Suprapubic skin (tissue), 4 donors: ENCODE results near the gene EPYC. TPM values are rescaled to one million over a fixed set of nuclear protein-coding genes. Genes with fewer than 3 reads are reported as not detected.

Experiments used
- DNase-seq, 2 donors: peaks; one replicate each; pipeline ENCODE4 v3.0.0-alpha.2; 2019; ENCODE audit warnings: low spot score in 2 of 2
- H3K27ac ChIP-seq: fragments of 200-600 bp; sonication (generic); one replicate; pipeline ENCODE4 v1.5.1; 2019
- H3K27me3 ChIP-seq: fragments of 200-600 bp; sonication (generic); one replicate; pipeline ENCODE4 v1.5.1; 2019
- H3K36me3 ChIP-seq: fragments of 200-600 bp; sonication (generic); one replicate; pipeline ENCODE4 v1.5.1; 2019
- H3K4me1 ChIP-seq: fragments of 200-600 bp; sonication (generic); one replicate; pipeline ENCODE4 v1.5.1; 2019
- H3K4me3 ChIP-seq: fragments of 200-600 bp; sonication (generic); one replicate; pipeline ENCODE4 v1.5.1; 2019; ENCODE audit warnings: mild to moderate bottlenecking
- H3K9me3 ChIP-seq: fragments of 200-600 bp; sonication (generic); one replicate; pipeline ENCODE4 v1.5.1; 2019
- EP300 ChIP-seq: sonication (generic); formaldehyde crosslinking; IDR thresholded peaks from one replicate; pipeline ENCODE4 v1.6.1; 2017; ENCODE audit warnings: antibody characterized with exemption
- POLR2A ChIP-seq, 2 donors: fragments of 450-650 bp; IDR thresholded peaks; one replicate each; pipeline ENCODE4 v1.6.1; 2017; ENCODE audit warnings: antibody characterized with exemption in 2 of 2, mild to moderate bottlenecking in 2 of 2, moderate library complexity in 2 of 2
- POLR2AphosphoS5 ChIP-seq, 3 donors: sonication (generic); formaldehyde crosslinking; IDR thresholded peaks; one replicate each; pipeline ENCODE4 v1.6.1; 2017; ENCODE audit warnings: antibody characterized with exemption in 3 of 3
- WGBS: methylation state at CpG from one replicate; pipeline ENCODE4 v1.1.5; 2018; 5-methylcytosine and 5-hydroxymethylcytosine counted together
- total RNA-seq, 4 donors: library from RNA; depleted of rRNA; stranded (reverse); fragments of >200 nt; gene quantifications; one replicate each; pipeline ENCODE4 v1.1.0, GENCODE V29; 2016
- TF ChIP-seq, protein P1 (sequence below), 2 donors: fragments of 200-600 bp in 1 of 2; fragments of 450-650 bp in 1 of 2; sonication (generic) in 1 of 2; IDR thresholded peaks; one replicate each; pipeline ENCODE4 v1.5.1; 2016 to 2019; ENCODE audit warnings: antibody characterized with exemption in 2 of 2, mild to moderate bottlenecking in 1 of 2, moderate library complexity in 1 of 2

The EPYC gene
- total RNA-seq, 4 donors from 2014 or later: not detected

DNA sequence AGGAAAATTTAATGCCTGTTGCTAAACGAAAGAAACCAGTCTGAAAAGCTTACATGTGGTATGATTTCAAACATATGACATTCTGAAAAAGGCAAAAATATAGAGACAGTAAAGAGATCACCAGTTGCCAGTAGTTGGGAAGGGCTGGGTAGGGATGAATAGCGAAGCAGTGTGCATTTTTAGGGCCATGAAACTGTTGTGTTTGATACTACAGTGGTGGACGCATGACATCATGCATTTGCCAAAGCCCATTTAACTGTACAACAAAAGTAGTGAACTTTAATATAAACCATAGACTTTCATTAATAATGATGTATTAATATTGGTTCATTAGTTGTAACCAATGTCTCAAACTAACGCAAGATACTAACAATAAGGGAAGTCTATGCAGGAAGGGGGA, 14.7 kb upstream of the EPYC start:
- TF ChIP-seq POLR2AphosphoS5 (IDR thresholded peaks at IDR 0.05) (no peak), EP300 (no peak), POLR2A (IDR thresholded peaks at IDR 0.05) (no peak)
- TF ChIP-seq, protein P1, sequence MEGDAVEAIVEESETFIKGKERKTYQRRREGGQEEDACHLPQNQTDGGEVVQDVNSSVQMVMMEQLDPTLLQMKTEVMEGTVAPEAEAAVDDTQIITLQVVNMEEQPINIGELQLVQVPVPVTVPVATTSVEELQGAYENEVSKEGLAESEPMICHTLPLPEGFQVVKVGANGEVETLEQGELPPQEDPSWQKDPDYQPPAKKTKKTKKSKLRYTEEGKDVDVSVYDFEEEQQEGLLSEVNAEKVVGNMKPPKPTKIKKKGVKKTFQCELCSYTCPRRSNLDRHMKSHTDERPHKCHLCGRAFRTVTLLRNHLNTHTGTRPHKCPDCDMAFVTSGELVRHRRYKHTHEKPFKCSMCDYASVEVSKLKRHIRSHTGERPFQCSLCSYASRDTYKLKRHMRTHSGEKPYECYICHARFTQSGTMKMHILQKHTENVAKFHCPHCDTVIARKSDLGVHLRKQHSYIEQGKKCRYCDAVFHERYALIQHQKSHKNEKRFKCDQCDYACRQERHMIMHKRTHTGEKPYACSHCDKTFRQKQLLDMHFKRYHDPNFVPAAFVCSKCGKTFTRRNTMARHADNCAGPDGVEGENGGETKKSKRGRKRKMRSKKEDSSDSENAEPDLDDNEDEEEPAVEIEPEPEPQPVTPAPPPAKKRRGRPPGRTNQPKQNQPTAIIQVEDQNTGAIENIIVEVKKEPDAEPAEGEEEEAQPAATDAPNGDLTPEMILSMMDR (IDR thresholded peaks at IDR 0.05): no peak
- no peak overlapping the region for H3K4me3 ChIP-seq
- 94% methylated on average over 4 of the region's 4 CpGs for WGBS
- no peaks in the 10 kb centered on the region for H3K36me3 ChIP-seq
- H3K27me3 ChIP-seq: no peaks in the 10 kb centered on the region
- H3K27ac ChIP-seq: no peak overlapping the region
- DNase-seq: no peak
- H3K9me3 ChIP-seq: no peaks in the 10 kb centered on the region
- peaks cover 5% of the 10 kb centered on the region for H3K4me1 ChIP-seq

DNA sequence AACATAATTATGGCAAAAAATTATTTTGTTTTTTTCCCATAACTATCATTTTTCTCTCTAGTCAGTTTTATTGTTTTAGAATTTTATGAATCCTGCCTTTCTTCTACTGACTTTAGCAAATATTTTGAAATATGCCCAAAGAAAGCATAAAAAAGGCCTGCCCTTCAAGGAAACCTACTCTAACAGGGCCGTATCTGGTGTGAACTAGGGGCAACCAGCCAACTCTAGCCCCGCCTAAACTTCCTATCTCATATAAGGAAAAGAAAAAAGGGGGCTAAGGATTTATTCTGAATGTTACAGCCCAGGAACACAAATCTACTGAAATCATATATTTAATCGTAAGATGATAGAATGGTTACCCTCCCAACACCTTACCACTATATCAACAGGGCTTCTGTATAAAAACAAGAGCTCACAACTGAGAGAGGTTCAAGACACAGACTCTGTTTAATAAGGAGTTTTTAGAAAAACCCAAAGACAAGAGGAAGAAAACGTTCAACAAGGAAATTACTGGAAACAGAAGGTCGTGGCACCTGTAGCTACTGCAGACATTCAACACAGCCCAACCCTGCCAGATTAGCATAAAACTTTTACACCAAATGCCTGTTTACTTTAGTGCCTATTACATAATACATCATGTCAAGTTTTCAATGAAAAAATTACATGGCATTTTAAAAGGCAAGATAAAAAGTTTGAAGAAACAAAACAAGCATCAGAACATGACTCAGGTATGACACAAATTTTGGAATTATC, 12.9 kb upstream of the EPYC start:
- peak overlapping the region; percentile 33 for H3K27ac ChIP-seq
- WGBS: 68% methylated on average over 5 of the region's 5 CpGs
- H3K36me3 ChIP-seq: no peaks in the 10 kb centered on the region
- DNase-seq: no peak
- no peak overlapping the region for H3K4me3 ChIP-seq
- TF ChIP-seq, protein P1 (IDR thresholded peaks at IDR 0.05): no peak
- no peak for TF ChIP-seq POLR2AphosphoS5 (IDR thresholded peaks at IDR 0.05)
- TF ChIP-seq POLR2A (IDR thresholded peaks at IDR 0.05): no peak
- no peak for TF ChIP-seq EP300
- H3K4me1 ChIP-seq: peaks cover 5% of the 10 kb centered on the region
- H3K9me3 ChIP-seq: no peaks in the 10 kb centered on the region
- no peaks in the 10 kb centered on the region for H3K27me3 ChIP-seq

DNA sequence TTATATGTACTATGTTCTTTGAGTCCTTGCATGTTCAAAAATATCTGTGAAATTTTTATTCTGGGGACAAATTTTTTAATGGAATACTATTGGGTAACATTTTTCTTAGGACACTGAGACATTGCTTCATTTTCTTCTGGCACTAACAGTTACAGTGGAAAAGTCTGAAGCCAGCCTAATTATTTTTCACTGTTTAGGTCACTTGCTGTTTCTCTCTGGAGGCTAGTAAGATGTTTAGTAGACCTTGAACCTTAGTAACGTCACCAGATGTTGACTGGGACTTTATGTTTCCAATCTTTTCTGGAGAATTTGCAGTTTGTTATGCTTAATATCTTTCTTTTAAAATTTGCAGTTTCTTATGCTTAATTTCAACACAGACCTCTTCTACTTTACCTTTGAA, 12.3 kb upstream of the EPYC start:
- no peak overlapping the region for H3K4me3 ChIP-seq
- H3K36me3 ChIP-seq: no peaks in the 10 kb centered on the region
- WGBS: 84% methylated on average over 1 of the region's 1 CpG
- TF ChIP-seq POLR2AphosphoS5 (IDR thresholded peaks at IDR 0.05): no peak
- peaks cover 5% of the 10 kb centered on the region for H3K4me1 ChIP-seq
- no peak for DNase-seq
- H3K27me3 ChIP-seq: no peaks in the 10 kb centered on the region
- H3K27ac ChIP-seq: peak overlapping the region; percentile 33
- H3K9me3 ChIP-seq: no peaks in the 10 kb centered on the region

DNA sequence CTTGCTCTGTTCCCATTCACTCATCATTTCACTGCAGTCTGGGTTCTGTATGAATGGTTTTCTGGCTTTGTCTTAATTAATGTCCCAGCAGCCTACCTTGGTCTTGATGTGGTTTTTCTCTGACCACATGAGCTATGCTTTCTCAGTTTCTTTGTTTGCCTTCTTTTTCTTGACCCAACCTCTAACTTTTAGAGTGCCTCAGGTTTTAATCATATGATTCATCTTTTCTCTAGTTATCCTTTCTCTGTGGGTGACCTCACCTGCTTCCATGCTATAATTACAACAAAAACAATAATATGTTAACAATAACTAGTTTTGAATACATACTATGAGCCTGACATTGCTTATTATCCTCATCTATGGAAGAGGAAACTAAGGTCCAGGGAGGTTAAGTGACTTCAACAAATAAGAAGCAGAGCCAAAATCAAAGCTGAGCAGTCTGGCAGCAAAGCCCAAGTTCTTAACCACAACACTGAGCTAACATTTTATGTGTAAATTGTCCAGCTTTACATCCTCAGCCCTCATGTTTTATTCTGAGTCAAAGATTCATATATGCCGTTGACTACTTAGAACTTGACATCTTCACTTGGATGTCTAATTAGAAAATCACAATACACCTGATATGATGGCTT, 4.7 kb upstream of the EPYC start:
- Histone ChIP-seq H3K4me3 (no peak overlapping the region), H3K9me3 (no peaks in the 10 kb centered on the region), H3K27me3 (no peaks in the 10 kb centered on the region), H3K4me1 (no peaks in the 10 kb centered on the region), H3K27ac (no peak overlapping the region), H3K36me3 (no peaks in the 10 kb centered on the region)
- TF ChIP-seq POLR2A (IDR thresholded peaks at IDR 0.05): no peak
- TF ChIP-seq, protein P1 (IDR thresholded peaks at IDR 0.05): no peak
- no peak for TF ChIP-seq POLR2AphosphoS5 (IDR thresholded peaks at IDR 0.05)
- no peak for DNase-seq
- WGBS: 88% methylated on average over 1 of the region's 1 CpG

DNA sequence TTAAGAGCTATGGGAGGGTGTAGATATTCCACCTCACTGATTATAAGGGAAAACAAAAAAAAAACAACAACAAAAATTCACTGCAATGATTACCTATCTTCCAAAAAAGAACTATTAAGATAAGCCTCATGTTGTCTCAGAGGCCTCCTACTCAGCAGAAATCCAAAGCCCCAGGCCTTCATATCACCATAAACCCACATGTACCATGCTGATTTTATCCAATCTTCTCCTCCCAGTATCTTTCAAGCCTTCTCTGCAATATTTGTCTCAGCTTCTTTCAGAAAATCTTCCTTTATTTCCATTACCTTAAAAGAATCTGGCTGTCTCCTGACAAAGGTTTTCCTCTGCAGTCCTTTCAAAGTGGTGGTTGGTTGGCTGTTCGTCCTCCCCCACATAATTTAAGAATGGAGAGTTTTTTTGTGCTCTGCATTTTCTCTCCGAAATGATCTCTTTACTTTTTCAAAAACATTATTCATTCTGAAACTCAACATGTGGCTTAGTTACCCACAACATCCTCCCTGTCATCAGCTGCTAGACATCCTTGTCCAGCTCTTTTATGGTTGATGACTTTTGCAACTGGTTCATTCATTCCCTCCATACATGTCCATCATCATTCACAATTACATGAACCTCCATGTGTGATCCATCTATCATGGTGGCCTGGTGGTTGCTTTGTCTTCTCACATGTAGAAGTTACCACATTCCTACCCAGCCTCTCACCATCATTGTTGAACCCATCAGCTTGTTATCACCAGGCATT, 2.9 kb upstream of the EPYC start:
- H3K27me3 ChIP-seq: no peaks in the 10 kb centered on the region
- no peak for DNase-seq
- no peaks in the 10 kb centered on the region for H3K9me3 ChIP-seq
- no peaks in the 10 kb centered on the region for H3K36me3 ChIP-seq
- H3K27ac ChIP-seq: no peak overlapping the region
- H3K4me3 ChIP-seq: no peak overlapping the region
- 84% methylated on average over 2 of the region's 2 CpGs for WGBS
- TF ChIP-seq, protein P1 (IDR thresholded peaks at IDR 0.05): no peak
- no peak for TF ChIP-seq POLR2A (IDR thresholded peaks at IDR 0.05)
- no peak for TF ChIP-seq EP300
- TF ChIP-seq POLR2AphosphoS5 (IDR thresholded peaks at IDR 0.05): no peak
- H3K4me1 ChIP-seq: no peaks in the 10 kb centered on the region
